PC-3 (cell line): ENCODE data around the gene PTEN. TPM values are rescaled to one million over a fixed set of nuclear protein-coding genes. Genes with fewer than 3 reads are reported as not detected.
A peak's percentile ranks its signal among the peaks of the same experiment; 100 is the strongest.
"Not testable (repeated sequence)": the region's sequence is repeated elsewhere in the genome, so short reads cannot be mapped to it uniquely, and the experiment has no call there.

ENCODE experiments used
- ATAC-seq: fragments of 200-7000 bp; cut with Tn5 transposase; 2 replicates; pipeline ENCODE4 v1.9.1; 2020; ENCODE audit warnings: mild to moderate bottlenecking, moderate library complexity
- BruUV-seq: library from RNA; stranded (reverse); fragments of 400-500 nt; replicated peaks from 2 replicates; lab custom pipeline; 2021; lab: Mats Ljungman, UMichigan
- CTCF ChIA-PET: fragments of 300-600 bp; sonication (Branson Sonifier 250); formaldehyde crosslinking; loops from one replicate; lab custom pipeline; 2022; ENCODE audit warnings: antibody characterized with exemption; lab: Charles Lee
- POLR2A ChIA-PET: fragments of 300-600 bp; sonication (Branson Sonifier 250); formaldehyde crosslinking; loops from one replicate; lab custom pipeline; 2022; ENCODE audit warnings: antibody characterized with exemption; ENCODE audit not compliant: unreplicated experiment; lab: Charles Lee
- DNase-seq: peaks from one replicate; pipeline ENCODE4 v3.0.0-alpha.2; 2015
- H2AFZ ChIP-seq: fragments of 300-600 bp; sonication (generic); 2 replicates; pipeline ENCODE4 v1.6.0; 2016; ENCODE audit warnings: antibody characterized with exemption, low read length
- H3F3A ChIP-seq: fragments of 300-600 bp; sonication (generic); one replicate; pipeline ENCODE4 v1.6.0; 2017; ENCODE audit warnings: antibody characterized with exemption, low read length, control low read depth, mild to moderate bottlenecking; ENCODE audit not compliant: unreplicated experiment
- H3K27ac ChIP-seq: fragments of 300-600 bp; sonication (generic); 2 replicates; pipeline ENCODE4 v1.5.1; 2016; ENCODE audit warnings: mild to moderate bottlenecking, low read length
- H3K27me3 ChIP-seq: fragments of 300-600 bp; sonication (generic); 2 replicates; pipeline ENCODE4 v1.6.1; 2016; ENCODE audit warnings: low read length, mixed read lengths
- H3K36me3 ChIP-seq: fragments of 300-600 bp; sonication (generic); 2 replicates; pipeline ENCODE4 v1.6.1; 2016; ENCODE audit warnings: low read depth, mixed run types, low read length, mixed read lengths
- H3K4me1 ChIP-seq: fragments of 300-600 bp; sonication (generic); 2 replicates; pipeline ENCODE4 v1.5.1; 2016; ENCODE audit warnings: low read length; ENCODE audit not compliant: insufficient read depth
- H3K4me2 ChIP-seq: fragments of 300-600 bp; sonication (generic); 2 replicates; pipeline ENCODE4 v1.6.0; 2016; ENCODE audit warnings: low read length
- H3K4me3 ChIP-seq: fragments of 300-600 bp; sonication (generic); 2 replicates; pipeline ENCODE4 v1.5.1; 2016; ENCODE audit warnings: mild to moderate bottlenecking, low read length, mixed read lengths
- H3K79me2 ChIP-seq: fragments of 300-600 bp; sonication (generic); 2 replicates; pipeline ENCODE4 v1.6.1; 2017; ENCODE audit warnings: low read length, mixed read lengths
- H3K9ac ChIP-seq: fragments of 300-600 bp; sonication (generic); 2 replicates; pipeline ENCODE4 v1.6.0; 2016; ENCODE audit warnings: mild to moderate bottlenecking, low read length
- H3K9me2 ChIP-seq: fragments of 300-600 bp; sonication (generic); replicated peaks from 2 replicates; pipeline ENCODE4 v1.6.1; 2016; ENCODE audit warnings: mixed run types, low read length, mixed read lengths
- H3K9me3 ChIP-seq: fragments of 300-600 bp; sonication (generic); 2 replicates; pipeline ENCODE4 v1.6.1; 2016; ENCODE audit warnings: low read length, mixed read lengths
- H4K20me1 ChIP-seq: fragments of 300-600 bp; sonication (generic); 2 replicates; pipeline ENCODE4 v1.6.1; 2016; ENCODE audit warnings: low read length, mixed read lengths
- CTCF ChIP-seq: fragments of 300-600 bp; sonication (generic); conservative IDR thresholded peaks from 2 replicates; pipeline ENCODE4 v1.5.1; 2017; ENCODE audit warnings: antibody characterized with exemption, low read depth, mild to moderate bottlenecking, low read length
- EZH2 ChIP-seq: fragments of 300-600 bp; sonication (generic); IDR thresholded peaks from one replicate; pipeline ENCODE4 v1.6.1; 2017; ENCODE audit warnings: antibody characterized with exemption, mild to moderate bottlenecking, low read length; ENCODE audit not compliant: unreplicated experiment
- EZH2phosphoT487 ChIP-seq: fragments of 300-600 bp; sonication (generic); IDR thresholded peaks from 2 replicates; pipeline ENCODE4 v1.6.1; 2018; ENCODE audit warnings: mild to moderate bottlenecking, antibody characterized with exemption, low read length, borderline replicate concordance
- intact Hi-C: fragments of 100-400 bp; cut with micrococcal nuclease; formaldehyde crosslinking; loops from 2 replicates; pipeline ENCODE4 v1.9.0; 2023
- total RNA-seq: library from RNA; depleted of rRNA; stranded (reverse); fragments of >200 nt; gene quantifications from 2 replicates; pipeline ENCODE4 v1.2.3, GENCODE V29; 2014

The PTEN gene
- total RNA-seq, 1 experiment from 2014 or later, result 7.8 TPM

DNA sequence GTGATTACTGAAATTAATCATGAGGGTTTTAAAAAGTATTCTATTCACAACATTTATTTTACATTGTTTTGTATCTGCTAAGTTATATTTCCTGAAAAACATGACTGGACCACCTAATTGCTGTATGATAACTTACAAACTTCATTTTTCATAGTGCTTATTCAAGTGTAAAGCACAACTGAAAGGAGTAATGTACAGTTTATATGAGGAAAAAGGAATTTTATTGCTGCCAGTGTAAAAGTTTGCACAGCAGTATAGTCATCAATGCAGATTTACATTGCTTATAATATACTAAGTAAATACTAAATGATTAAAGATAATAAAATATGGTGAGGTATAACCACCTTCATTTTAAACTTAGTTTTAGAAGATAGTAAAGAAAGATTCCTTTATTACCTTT, 4.0 kb downstream of the PTEN start:
- H3K36me3 ChIP-seq, result no peaks in the 10 kb centered on the region
- H3K4me1 ChIP-seq, result peaks cover 18% of the 10 kb centered on the region; the same call in 1 of the 2 replicates
- ChIA-PET POLR2A (no interaction called here), CTCF (no interaction called here)
- DNase-seq (peak; percentile 28), ATAC-seq (no peak)
- H3K4me3 ChIP-seq, result peak overlapping the region; percentile 94
- H3K9me2 ChIP-seq, result no peaks in the 10 kb centered on the region
- no peaks in the 10 kb centered on the region for H3F3A ChIP-seq
- TF ChIP-seq EZH2 (no peak), EZH2phosphoT487 (no peak), CTCF (no peak)
- H3K9ac ChIP-seq, result peak overlapping the region; percentile 95
- H3K4me2 ChIP-seq, result peak overlapping the region; percentile 86
- H2AFZ ChIP-seq, result no peak overlapping the region
- no peaks in the 10 kb centered on the region for H3K9me3 ChIP-seq
- intact Hi-C loops, result no loop called here
- no peaks in the 10 kb centered on the region for H3K27me3 ChIP-seq
- H4K20me1 ChIP-seq, result peaks cover 43% of the 10 kb centered on the region
- no TSS peak for BruUV-seq
- H3K79me2 ChIP-seq, result peaks cover 84% of the 10 kb centered on the region
- peak overlapping the region; percentile 25 for H3K27ac ChIP-seq

GRCh38 chr10:87868277-87868676, 4.9 kb downstream of the PTEN start:
- Histone ChIP-seq H3K9me2 (no peaks in the 10 kb centered on the region), H3K4me3 (peak overlapping the region; percentile 94), H3K4me2 (peak overlapping the region; percentile 86), H4K20me1 (peaks cover 43% of the 10 kb centered on the region), H3F3A (no peaks in the 10 kb centered on the region), H3K4me1 (peaks cover 18% of the 10 kb centered on the region; the same call in 1 of the 2 replicates), H3K79me2 (peaks cover 92% of the 10 kb centered on the region), H3K9ac (peak overlapping the region; percentile 95), H3K27ac (0 out of 2 replicates have a peak overlapping the region, but pooled peaks have one; percentile 2), H3K36me3 (no peaks in the 10 kb centered on the region), H3K27me3 (no peaks in the 10 kb centered on the region), H3K9me3 (no peaks in the 10 kb centered on the region), H2AFZ (no peak overlapping the region)
- TF ChIP-seq EZH2phosphoT487 (no peak), EZH2 (no peak), CTCF (no peak)
- ATAC-seq (no peak), DNase-seq (peak; percentile 1)
- ChIA-PET POLR2A (no interaction called here), CTCF (no interaction called here)
- intact Hi-C loops, result no loop called here
- BruUV-seq, result no TSS peak

DNA sequence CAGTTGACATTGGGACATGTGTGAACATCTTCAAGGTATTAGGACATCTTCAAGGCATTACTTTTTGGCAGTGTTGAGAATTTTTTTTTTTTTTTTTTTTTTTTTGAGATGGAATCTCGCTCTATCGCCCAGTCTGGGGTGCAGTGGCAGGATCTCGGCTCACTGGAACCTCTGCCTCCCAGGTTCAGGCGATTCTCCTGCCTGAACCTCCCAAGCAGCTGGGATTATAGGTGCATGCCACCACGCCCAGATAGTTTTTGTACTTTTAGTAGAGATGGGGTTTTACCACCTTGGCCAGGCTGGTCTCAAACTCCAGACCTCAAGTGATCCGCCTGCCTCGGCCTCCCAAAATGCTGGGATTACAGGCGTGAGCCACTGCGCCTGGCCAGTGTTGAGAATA, 5.7 kb downstream of the PTEN start:
- DNase-seq, H2AFZ ChIP-seq, H3K9me3 ChIP-seq, H3K27ac ChIP-seq, CTCF ChIA-PET, ATAC-seq, H3K36me3 ChIP-seq, H3K9me2 ChIP-seq, H3F3A ChIP-seq, H3K27me3 ChIP-seq, POLR2A ChIA-PET, H3K9ac ChIP-seq, BruUV-seq, intact Hi-C loops: not testable (repeated sequence)
- H3K4me2 ChIP-seq, result peak overlapping the region; percentile 86
- peak overlapping the region; percentile 94; the same call in 1 of the 2 replicates for H3K4me3 ChIP-seq
- peaks cover 18% of the 10 kb centered on the region; the same call in 1 of the 2 replicates for H3K4me1 ChIP-seq
- peaks cover 99% of the 10 kb centered on the region for H3K79me2 ChIP-seq
- H4K20me1 ChIP-seq, result peaks cover 43% of the 10 kb centered on the region
